GM19043 (cell line): ENCODE results near the gene C1orf21.

Source experiments
- ATAC-seq: cut with Tn5 transposase; IDR thresholded peaks from one replicate; pipeline ENCODE4 v1.9.1; 2021; ENCODE audit warnings: low read depth; ENCODE audit not compliant: unreplicated experiment

The C1orf21 gene

GRCh38 chr1:184385865-184386311, 941 bp upstream of the C1orf21 start:
- no peak for ATAC-seq

GRCh38 chr1:184387069-184387475, 243 bp downstream of the C1orf21 start:
- ATAC-seq = no peak

GRCh38 chr1:184387476-184388318, 868 bp downstream of the C1orf21 start:
- ATAC-seq = no peak

GRCh38 chr1:184388319-184388889, 1.6 kb downstream of the C1orf21 start:
- no peak for ATAC-seq

- ATAC-seq = no peak
Measured at GRCh38 chr1:184388971-184389370, 2.1 kb downstream of the C1orf21 start.

- no peak for ATAC-seq
Measured at GRCh38 chr1:184389446-184389845, 2.6 kb downstream of the C1orf21 start.

GRCh38 chr1:184390889-184391288, 4.1 kb downstream of the C1orf21 start:
- no peak for ATAC-seq

GRCh38 chr1:184392067-184392466, 5.2 kb downstream of the C1orf21 start:
- no peak for ATAC-seq

GRCh38 chr1:184392779-184393522, 6.1 kb downstream of the C1orf21 start:
- no peak for ATAC-seq

GRCh38 chr1:184393962-184394361, 7.1 kb downstream of the C1orf21 start:
- no peak for ATAC-seq

GRCh38 chr1:184395370-184395769, 8.5 kb downstream of the C1orf21 start:
- no peak for ATAC-seq

- ATAC-seq = no peak
Measured at GRCh38 chr1:184395937-184396480, 9.2 kb downstream of the C1orf21 start.

GRCh38 chr1:184399192-184399847, 12.5 kb downstream of the C1orf21 start:
- no peak for ATAC-seq

GRCh38 chr1:184403961-184404726, 17.3 kb downstream of the C1orf21 start:
- ATAC-seq = no peak

- ATAC-seq = no peak
Measured at GRCh38 chr1:184404727-184405027, 17.8 kb downstream of the C1orf21 start.

GRCh38 chr1:184405094-184405800, 18.4 kb downstream of the C1orf21 start:
- ATAC-seq = no peak

- ATAC-seq = no peak
Measured at GRCh38 chr1:184405801-184406142, 18.9 kb downstream of the C1orf21 start.

GRCh38 chr1:184406479-184406878, 19.6 kb downstream of the C1orf21 start:
- no peak for ATAC-seq

GRCh38 chr1:184407816-184408510, 21.1 kb downstream of the C1orf21 start:
- no peak for ATAC-seq
